ENCODE measurements around the gene CAPZA1.

The CAPZA1 gene

DNA sequence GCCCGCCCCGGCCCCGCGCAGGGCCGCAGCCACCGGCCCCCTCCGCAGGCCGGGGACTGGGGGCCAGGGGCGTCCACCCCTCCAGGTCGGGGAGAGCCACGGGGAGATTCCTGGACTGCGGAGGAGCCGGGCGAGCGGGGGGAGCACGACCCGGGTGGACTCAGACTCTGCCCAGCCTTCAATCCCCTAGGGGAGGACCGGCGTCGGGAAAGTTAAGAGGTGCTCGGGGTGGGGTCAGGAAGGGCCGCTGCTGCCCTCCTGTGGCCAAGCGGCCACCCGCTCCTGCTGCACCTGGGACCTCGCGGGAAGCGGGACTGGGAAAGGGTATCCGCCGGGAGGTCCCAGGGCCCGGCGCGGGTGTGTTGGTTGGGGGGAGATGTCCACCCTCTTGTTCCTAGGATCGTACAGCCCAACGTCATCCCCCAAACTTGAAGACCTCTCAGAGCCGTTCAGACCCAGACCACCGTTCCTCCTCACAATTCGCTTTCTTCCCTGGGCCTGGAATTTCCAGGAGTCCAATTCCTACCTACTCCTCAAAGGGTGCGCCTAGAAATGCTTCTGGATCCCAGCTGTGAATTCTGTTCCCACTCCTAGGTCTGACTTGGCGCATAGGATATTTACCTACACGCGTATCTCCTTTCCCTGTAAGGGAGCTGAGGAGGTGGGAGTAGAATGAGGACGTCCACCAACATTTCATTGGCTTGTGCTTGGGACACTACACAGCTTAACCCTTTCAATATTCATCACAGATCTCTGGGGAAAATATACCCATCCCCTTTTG is 87.8 kb downstream of the CAPZA1 start (continued):
- TF ChIP-seq, protein P1, sequence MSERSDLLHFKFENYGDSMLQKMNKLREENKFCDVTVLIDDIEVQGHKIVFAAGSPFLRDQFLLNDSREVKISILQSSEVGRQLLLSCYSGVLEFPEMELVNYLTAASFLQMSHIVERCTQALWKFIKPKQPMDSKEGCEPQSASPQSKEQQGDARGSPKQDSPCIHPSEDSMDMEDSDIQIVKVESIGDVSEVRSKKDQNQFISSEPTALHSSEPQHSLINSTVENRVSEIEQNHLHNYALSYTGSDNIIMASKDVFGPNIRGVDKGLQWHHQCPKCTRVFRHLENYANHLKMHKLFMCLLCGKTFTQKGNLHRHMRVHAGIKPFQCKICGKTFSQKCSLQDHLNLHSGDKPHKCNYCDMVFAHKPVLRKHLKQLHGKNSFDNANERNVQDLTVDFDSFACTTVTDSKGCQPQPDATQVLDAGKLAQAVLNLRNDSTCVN (tag by site-specific recombination; optimal IDR thresholded peaks at IDR 0.05), result peak; percentile 67
- TF ChIP-seq ZNF600 (tag by site-specific recombination; IDR thresholded peaks at IDR 0.05) (peak; percentile 68; the same call in 1 of the 2 replicates), ZNF792 (tag by site-specific recombination; IDR thresholded peaks at IDR 0.05) (no peak), ZNF571 (tag by site-specific recombination; IDR thresholded peaks at IDR 0.05) (no peak), ZNF701 (tag by site-specific recombination; IDR thresholded peaks at IDR 0.05) (no peak), KLF10 (tag by site-specific recombination; IDR thresholded peaks at IDR 0.05) (peak; percentile 35; the same call in 1 of the 2 replicates), ZNF707 (tag by site-specific recombination; IDR thresholded peaks at IDR 0.05) (no peak), ZNF112 (tag by site-specific recombination; IDR thresholded peaks at IDR 0.05) (no peak), ZNF660 (tag by site-specific recombination; IDR thresholded peaks at IDR 0.05) (peak; percentile 42; the same call in 1 of the 2 replicates), ZSCAN16 (tag by site-specific recombination; IDR thresholded peaks at IDR 0.05) (no peak), ZNF138 (tag by site-specific recombination; IDR thresholded peaks at IDR 0.05; ENCODE audit: borderline replicate concordance) (no peak), YY1 (tag by site-specific recombination; IDR thresholded peaks at IDR 0.05) (no peak), ZNF544 (tag by site-specific recombination; IDR thresholded peaks at IDR 0.05) (no peak)

GRCh38 chr1:112708002-112708448 is 88.4 kb downstream of the CAPZA1 start:
- Histone ChIP-seq H3K4me1 (ENCODE audit: control insufficient read depth, insufficient read depth, low read length) (peaks cover 5% of the 10 kb centered on the region), H3K4me3 (ENCODE audit: low read depth, low read length) (no peak overlapping the region), H3K27ac (ENCODE audit: extremely low read depth, low read depth, low read length) (no peak overlapping the region), H3K9me3 (ENCODE audit: control insufficient read depth, insufficient read depth, low read depth, low read length) (no peaks in the 10 kb centered on the region), H3K36me3 (ENCODE audit: control insufficient read depth in 2 of 2, insufficient read depth in 1 of 2, low read length in 2 of 2) (peaks cover 0 to 18% of the 10 kb centered on the region in 2 experiments; a peak in 1 of 3 replicates)
- CTCF ChIA-PET, result interaction anchor here (0.5 to 3.0 kb wide), 28 partner anchors 8 to 410 kb away, joined by 3 to 20 read pairs (median 6); partner anchors contain the start of genes CTTNBP2NL, MOV10 and ST7L
- POLR2A ChIA-PET, result interaction anchor here (0.6 to 2.1 kb wide), 3 partner anchors 89 to 1843 kb away, joined by 3 to 7 read pairs (median 3); partner anchors contain the start of genes CAPZA1 and ST7L
- no peak for TF ChIP-seq ZNF10 (tag by site-specific recombination; IDR thresholded peaks at IDR 0.05)
- no peak for TF ChIP-seq ZNF664 (tag by site-specific recombination; IDR thresholded peaks at IDR 0.05)
- no peak for TF ChIP-seq ZNF391 (tag by site-specific recombination; IDR thresholded peaks at IDR 0.05; ENCODE audit: borderline replicate concordance, low read depth)
- TF ChIP-seq REST (tag by site-specific recombination; IDR thresholded peaks at IDR 0.05), result no peak
- TF ChIP-seq, protein P2, sequence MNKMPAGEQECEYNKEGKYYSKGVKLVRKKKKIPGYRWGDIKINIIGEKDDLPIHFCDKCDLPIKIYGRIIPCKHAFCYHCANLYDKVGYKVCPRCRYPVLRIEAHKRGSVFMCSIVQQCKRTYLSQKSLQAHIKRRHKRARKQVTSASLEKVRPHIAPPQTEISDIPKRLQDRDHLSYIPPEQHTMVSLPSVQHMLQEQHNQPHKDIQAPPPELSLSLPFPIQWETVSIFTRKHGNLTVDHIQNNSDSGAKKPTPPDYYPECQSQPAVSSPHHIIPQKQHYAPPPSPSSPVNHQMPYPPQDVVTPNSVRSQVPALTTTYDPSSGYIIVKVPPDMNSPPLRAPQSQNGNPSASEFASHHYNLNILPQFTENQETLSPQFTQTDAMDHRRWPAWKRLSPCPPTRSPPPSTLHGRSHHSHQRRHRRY (tag by site-specific recombination; IDR thresholded peaks at IDR 0.05), result no peak
- no peak for TF ChIP-seq ZNF629 (tag by site-specific recombination; IDR thresholded peaks at IDR 0.05)
- no peak for TF ChIP-seq GLIS2 (tag by site-specific recombination; IDR thresholded peaks at IDR 0.05)
- TF ChIP-seq ZNF239 (tag by site-specific recombination; IDR thresholded peaks at IDR 0.05), result no peak
- no peak for TF ChIP-seq ZNF280C (tag by site-specific recombination; IDR thresholded peaks at IDR 0.05)
- TF ChIP-seq ZNF2 (tag by site-specific recombination; IDR thresholded peaks at IDR 0.05), result no peak
- TF ChIP-seq PRDM1 (tag by site-specific recombination; IDR thresholded peaks at IDR 0.05), result no peak
- no peak for TF ChIP-seq EGR2 (tag by site-specific recombination; IDR thresholded peaks at IDR 0.05; ENCODE audit: low read depth)
- TF ChIP-seq ZEB2 (tag by site-specific recombination; IDR thresholded peaks at IDR 0.05), result no peak
- TF ChIP-seq, protein P3, sequence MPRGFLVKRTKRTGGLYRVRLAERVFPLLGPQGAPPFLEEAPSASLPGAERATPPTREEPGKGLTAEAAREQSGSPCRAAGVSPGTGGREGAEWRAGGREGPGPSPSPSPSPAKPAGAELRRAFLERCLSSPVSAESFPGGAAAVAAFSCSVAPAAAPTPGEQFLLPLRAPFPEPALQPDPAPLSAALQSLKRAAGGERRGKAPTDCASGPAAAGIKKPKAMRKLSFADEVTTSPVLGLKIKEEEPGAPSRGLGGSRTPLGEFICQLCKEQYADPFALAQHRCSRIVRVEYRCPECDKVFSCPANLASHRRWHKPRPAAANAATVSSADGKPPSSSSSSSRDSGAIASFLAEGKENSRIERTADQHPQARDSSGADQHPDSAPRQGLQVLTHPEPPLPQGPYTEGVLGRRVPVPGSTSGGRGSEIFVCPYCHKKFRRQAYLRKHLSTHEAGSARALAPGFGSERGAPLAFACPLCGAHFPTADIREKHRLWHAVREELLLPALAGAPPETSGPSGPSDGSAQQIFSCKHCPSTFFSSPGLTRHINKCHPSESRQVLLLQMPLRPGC (tag by site-specific recombination; IDR thresholded peaks at IDR 0.05), result no peak

All from HEK293 (cell line).